ENCODE data around the gene CDR2L. TPM values are rescaled to one million over a fixed set of nuclear protein-coding genes. Genes with fewer than 3 reads are reported as not detected.

Gene CDR2L
- total and polyA plus RNA-seq, 4 donors, result 0.70 to 1.5 (median 0.94) TPM

- TF ChIP-seq JUND (IDR thresholded peaks at IDR 0.05) (no peak), GABPA (IDR thresholded peaks at IDR 0.05 in 1 of 2, conservative IDR thresholded peaks at IDR 0.05 in 1 of 2) (no peak), RXRA (IDR thresholded peaks at IDR 0.05) (no peak), HNF4G (IDR thresholded peaks at IDR 0.05) (no peak), HNF4A (conservative IDR thresholded peaks at IDR 0.05) (no peak), SP1 (IDR thresholded peaks at IDR 0.05) (no peak)
- peaks cover 4 to 12% (median 6%) of the 10 kb centered on the region in 4 donors for H3K4me1 ChIP-seq (ENCODE audit: control insufficient read depth in 4 of 4, insufficient read depth in 4 of 4, low read length in 3 of 4)
- H3K9me3 ChIP-seq (ENCODE audit: control insufficient read depth in 4 of 4, low read length in 3 of 4), result no peaks in the 10 kb centered on the region
- 63% methylated on average over 17 of the region's 17 CpGs for WGBS
- H3K4me3 ChIP-seq (ENCODE audit: low read depth in 1 of 3, low read length in 3 of 3), result no peak overlapping the region
- no peak for DNase-seq (ENCODE audit: low spot score)
- H3K27me3 ChIP-seq (ENCODE audit: control insufficient read depth in 4 of 4, insufficient read depth in 4 of 4, low read length in 3 of 4), result peaks cover 0 to 3% (median under 1%) of the 10 kb centered on the region in 4 donors
- no peaks in the 10 kb centered on the region for H3K36me3 ChIP-seq (ENCODE audit: control insufficient read depth in 4 of 4, insufficient read depth in 3 of 4, low read depth in 1 of 4, low read length in 3 of 4)
- H3K9ac ChIP-seq (ENCODE audit: low read depth in 1 of 2, low read length in 2 of 2), result no peak overlapping the region
- H3K27ac ChIP-seq (ENCODE audit: low read depth in 1 of 2, low read length in 2 of 2), result no peak overlapping the region
These were observed 7.9 kb upstream of the CDR2L start for GRCh38 chr17:74979408-74980146.

GRCh38 chr17:74981318-74981978 lies 6.0 kb upstream of the CDR2L start:
- Histone ChIP-seq H3K4me1 (ENCODE audit: control insufficient read depth in 4 of 4, insufficient read depth in 4 of 4, low read length in 3 of 4) (peaks cover 4 to 12% (median 6%) of the 10 kb centered on the region in 4 donors), H3K9ac (ENCODE audit: low read depth in 1 of 2, low read length in 2 of 2) (peak overlapping the region in 1 of 2 donors; percentile 42), H3K9me3 (ENCODE audit: control insufficient read depth in 4 of 4, low read length in 3 of 4) (no peaks in the 10 kb centered on the region), H3K4me3 (ENCODE audit: low read depth in 1 of 3, low read length in 3 of 3) (peak overlapping the region in 2 of 3 donors; percentile 27 to 43), H3K27me3 (ENCODE audit: control insufficient read depth in 4 of 4, insufficient read depth in 4 of 4, low read length in 3 of 4) (peaks cover 0 to 3% (median under 1%) of the 10 kb centered on the region in 4 donors), H3K27ac (ENCODE audit: low read depth in 1 of 2, low read length in 2 of 2) (peak overlapping the region; percentile 75 to 78), H3K36me3 (ENCODE audit: control insufficient read depth in 4 of 4, insufficient read depth in 3 of 4, low read depth in 1 of 4, low read length in 3 of 4) (no peaks in the 10 kb centered on the region)
- DNase-seq (ENCODE audit: low spot score), result no peak
- TF ChIP-seq SP1 (IDR thresholded peaks at IDR 0.05) (no peak), YY1 (IDR thresholded peaks at IDR 0.05) (no peak), CTCF (IDR thresholded peaks at IDR 0.05; ENCODE audit: low read depth, low read length, missing input control) (no peak), REST (IDR thresholded peaks at IDR 0.05) (no peak), HNF4G (IDR thresholded peaks at IDR 0.05) (no peak), MAX (IDR thresholded peaks at IDR 0.05) (no peak), ZBTB33 (IDR thresholded peaks at IDR 0.05) (no peak), RAD21 (IDR thresholded peaks at IDR 0.05) (no peak), TAF1 (conservative IDR thresholded peaks at IDR 0.05) (no peak), JUND (IDR thresholded peaks at IDR 0.05) (no peak), GABPA (IDR thresholded peaks at IDR 0.05 in 1 of 2, conservative IDR thresholded peaks at IDR 0.05 in 1 of 2) (no peak)
- WGBS, result 55% methylated on average over 16 of the region's 16 CpGs
